ENCODE measurements around the gene PPHLN1. TPM values are rescaled to one million over a fixed set of nuclear protein-coding genes. Genes with fewer than 3 reads are reported as not detected.
A peak's percentile ranks its signal among the peaks of the same experiment; 100 is the strongest.

PPHLN1 gene
- total and polyA plus RNA-seq, 8 donors = 42.2 to 75.2 (median 65.6) TPM

GRCh38 chr12:42396473-42397259 is 70.7 kb downstream of the PPHLN1 start:
- intact Hi-C loops (cut with DNase I) = no loop called here
- no peaks in the 10 kb centered on the region for H3K4me1 ChIP-seq

GRCh38 chr12:42402821-42403411 is 76.9 kb downstream of the PPHLN1 start:
- ATAC-seq (no peak), DNase-seq (no peak)
- H3K4me1 ChIP-seq = no peaks in the 10 kb centered on the region
- intact Hi-C loops (cut with DNase I) = no loop called here
- peaks cover 0 to 38% of the 10 kb centered on the region in 2 donors for H3K36me3 ChIP-seq
- H3K9me3 ChIP-seq = no peaks in the 10 kb centered on the region
- no peak overlapping the region for H3K4me3 ChIP-seq
- TF ChIP-seq, protein P1, sequence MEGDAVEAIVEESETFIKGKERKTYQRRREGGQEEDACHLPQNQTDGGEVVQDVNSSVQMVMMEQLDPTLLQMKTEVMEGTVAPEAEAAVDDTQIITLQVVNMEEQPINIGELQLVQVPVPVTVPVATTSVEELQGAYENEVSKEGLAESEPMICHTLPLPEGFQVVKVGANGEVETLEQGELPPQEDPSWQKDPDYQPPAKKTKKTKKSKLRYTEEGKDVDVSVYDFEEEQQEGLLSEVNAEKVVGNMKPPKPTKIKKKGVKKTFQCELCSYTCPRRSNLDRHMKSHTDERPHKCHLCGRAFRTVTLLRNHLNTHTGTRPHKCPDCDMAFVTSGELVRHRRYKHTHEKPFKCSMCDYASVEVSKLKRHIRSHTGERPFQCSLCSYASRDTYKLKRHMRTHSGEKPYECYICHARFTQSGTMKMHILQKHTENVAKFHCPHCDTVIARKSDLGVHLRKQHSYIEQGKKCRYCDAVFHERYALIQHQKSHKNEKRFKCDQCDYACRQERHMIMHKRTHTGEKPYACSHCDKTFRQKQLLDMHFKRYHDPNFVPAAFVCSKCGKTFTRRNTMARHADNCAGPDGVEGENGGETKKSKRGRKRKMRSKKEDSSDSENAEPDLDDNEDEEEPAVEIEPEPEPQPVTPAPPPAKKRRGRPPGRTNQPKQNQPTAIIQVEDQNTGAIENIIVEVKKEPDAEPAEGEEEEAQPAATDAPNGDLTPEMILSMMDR (IDR thresholded peaks at IDR 0.05) = no peak
- H3K27me3 ChIP-seq = no peaks in the 10 kb centered on the region
- no peak overlapping the region for H3K27ac ChIP-seq

More at GRCh38 chr12:42396473-42397259, 70.7 kb downstream of the PPHLN1 start:
- TF ChIP-seq, protein P1 (IDR thresholded peaks at IDR 0.05) = no peak
- ATAC-seq (no peak), DNase-seq (no peak)
- no peak overlapping the region for H3K27ac ChIP-seq
- H3K36me3 ChIP-seq = peaks cover 0 to 22% of the 10 kb centered on the region in 2 donors
- no peaks in the 10 kb centered on the region for H3K27me3 ChIP-seq
- H3K9me3 ChIP-seq = no peaks in the 10 kb centered on the region
- no peak overlapping the region for H3K4me3 ChIP-seq

- no peak for ATAC-seq
- TF ChIP-seq, protein P1 (IDR thresholded peaks at IDR 0.05) = no peak
- H3K36me3 ChIP-seq = peaks cover 0 to 10% of the 10 kb centered on the region in 2 donors
These were observed 81.3 kb downstream of the PPHLN1 start for GRCh38 chr12:42407306-42407705.

DNA sequence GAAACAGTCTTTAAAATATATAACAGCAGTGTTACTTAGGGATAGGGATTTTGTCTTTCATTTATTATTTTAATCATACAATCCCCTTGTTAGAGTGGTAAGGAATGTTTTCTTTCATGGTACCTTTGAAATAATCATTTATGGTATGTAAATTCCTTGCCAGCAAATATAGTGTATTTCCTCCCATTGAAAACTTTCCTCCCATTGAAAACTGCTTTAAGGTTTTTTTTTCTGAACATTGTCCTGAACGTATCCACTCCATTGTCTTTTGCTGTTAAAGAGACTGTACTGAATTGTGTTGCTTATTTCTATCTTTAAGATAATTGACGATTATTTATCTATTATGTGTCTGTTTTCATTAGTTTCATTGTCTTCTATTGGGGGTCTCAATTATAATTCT is 83.5 kb downstream of the PPHLN1 start:
- TF ChIP-seq, protein P1 (IDR thresholded peaks at IDR 0.05) = no peak
- intact Hi-C loops (cut with DNase I) = no loop called here

More at GRCh38 chr12:42407306-42407705, 81.3 kb downstream of the PPHLN1 start:
- Histone ChIP-seq H3K4me1 (no peaks in the 10 kb centered on the region), H3K27ac (no peak overlapping the region), H3K9me3 (no peaks in the 10 kb centered on the region), H3K4me3 (no peak overlapping the region), H3K27me3 (no peaks in the 10 kb centered on the region)
- intact Hi-C loops (cut with DNase I) = no loop called here
- DNase-seq = no peak

DNA sequence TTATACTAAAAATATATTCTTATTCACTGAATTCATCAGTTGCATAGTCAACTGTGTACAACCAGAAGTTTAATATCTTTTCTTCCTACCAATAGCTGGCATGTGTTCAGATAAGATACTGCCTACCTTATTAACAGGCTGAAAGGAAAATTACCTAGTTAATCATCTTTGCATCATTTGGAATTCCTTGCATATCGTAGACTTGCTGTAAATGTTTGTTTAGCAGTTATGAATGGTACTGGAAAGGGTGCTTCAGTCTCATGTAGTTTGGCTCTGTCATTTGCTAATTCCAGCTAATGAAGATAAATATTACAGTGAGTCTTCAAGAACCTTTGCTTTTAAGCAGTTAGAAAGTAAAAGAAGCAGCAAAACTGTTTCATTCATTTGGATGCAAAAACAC is 84.4 kb downstream of the PPHLN1 start:
- Histone ChIP-seq H3K27me3 (no peaks in the 10 kb centered on the region), H3K4me3 (no peak overlapping the region), H3K4me1 (no peaks in the 10 kb centered on the region), H3K9me3 (no peaks in the 10 kb centered on the region), H3K27ac (no peak overlapping the region), H3K36me3 (peaks cover 0 to 11% of the 10 kb centered on the region in 2 donors)
- peak; percentile 61 for ATAC-seq
- TF ChIP-seq, protein P1 (IDR thresholded peaks at IDR 0.05) = no peak
- no peak for DNase-seq
- intact Hi-C loops (cut with DNase I) = no loop called here

More for the DNA sequence above, 83.5 kb downstream of the PPHLN1 start:
- DNase-seq (no peak), ATAC-seq (no peak)
- H3K36me3 ChIP-seq = peaks cover 0 to 14% of the 10 kb centered on the region in 2 donors
- no peaks in the 10 kb centered on the region for H3K4me1 ChIP-seq
- H3K27ac ChIP-seq = no peak overlapping the region
- H3K4me3 ChIP-seq = no peak overlapping the region
- no peaks in the 10 kb centered on the region for H3K9me3 ChIP-seq
- H3K27me3 ChIP-seq = no peaks in the 10 kb centered on the region

All from left lung (tissue), 10 donors.